HG02840 (cell line): Measurements from ENCODE around the gene PLCB1.

Experiments
- ATAC-seq: cut with Tn5 transposase; IDR thresholded peaks from one replicate; pipeline ENCODE4 v1.9.1; 2021; ENCODE audit warnings: mild to moderate bottlenecking, moderate library complexity, moderate number of reproducible peaks; ENCODE audit not compliant: unreplicated experiment, low FRiP score

The PLCB1 gene

DNA sequence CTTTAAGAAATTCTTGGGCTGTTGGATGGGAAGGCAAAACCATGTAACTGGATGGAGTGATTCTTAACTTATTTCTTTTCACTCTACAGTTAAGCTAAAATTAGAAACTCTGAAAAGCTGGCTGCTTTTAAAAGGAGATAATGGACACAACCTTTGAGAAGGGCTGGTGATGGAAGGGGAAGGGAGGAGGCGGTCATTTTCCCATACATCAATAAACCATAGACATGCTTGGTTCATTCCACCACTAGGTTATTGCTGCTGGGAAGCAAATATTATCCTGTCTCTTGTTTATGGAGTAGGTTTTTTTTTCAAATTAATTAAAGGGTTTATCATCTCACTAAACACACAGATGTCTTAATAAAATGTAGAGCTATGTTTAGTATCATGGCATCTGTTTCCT, 76.2 kb downstream of the PLCB1 start:
- ATAC-seq = no peak

- no peak for ATAC-seq
Measured at GRCh38 chr20:8209061-8209460, 77.0 kb downstream of the PLCB1 start.

- no peak for ATAC-seq
Measured at GRCh38 chr20:8210749-8211148, 78.7 kb downstream of the PLCB1 start.

GRCh38 chr20:8212286-8212685, 80.2 kb downstream of the PLCB1 start:
- ATAC-seq = no peak

DNA sequence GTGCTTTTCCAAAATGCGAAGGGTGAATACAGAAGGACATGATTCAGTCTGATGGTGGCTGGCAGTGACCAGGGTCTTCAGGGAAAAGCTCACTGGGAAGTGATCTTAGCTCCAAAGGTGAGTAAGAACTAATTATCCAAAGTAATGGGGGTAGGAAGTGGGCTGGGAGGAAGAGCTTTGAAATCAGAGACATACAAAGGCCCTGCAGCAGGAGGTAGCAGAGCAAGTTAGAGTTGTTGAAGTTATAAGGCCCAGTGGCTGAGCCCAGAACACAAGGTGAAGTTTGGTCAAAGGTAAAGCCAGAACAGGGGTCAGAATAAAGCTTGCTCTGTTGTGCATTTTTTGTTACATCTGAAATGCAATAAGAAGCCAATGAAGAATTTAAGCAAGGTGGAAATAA, 81.2 kb downstream of the PLCB1 start:
- ATAC-seq = no peak

- peak; percentile 86 for ATAC-seq
Measured at GRCh38 chr20:8213831-8214587, 81.9 kb downstream of the PLCB1 start.

DNA sequence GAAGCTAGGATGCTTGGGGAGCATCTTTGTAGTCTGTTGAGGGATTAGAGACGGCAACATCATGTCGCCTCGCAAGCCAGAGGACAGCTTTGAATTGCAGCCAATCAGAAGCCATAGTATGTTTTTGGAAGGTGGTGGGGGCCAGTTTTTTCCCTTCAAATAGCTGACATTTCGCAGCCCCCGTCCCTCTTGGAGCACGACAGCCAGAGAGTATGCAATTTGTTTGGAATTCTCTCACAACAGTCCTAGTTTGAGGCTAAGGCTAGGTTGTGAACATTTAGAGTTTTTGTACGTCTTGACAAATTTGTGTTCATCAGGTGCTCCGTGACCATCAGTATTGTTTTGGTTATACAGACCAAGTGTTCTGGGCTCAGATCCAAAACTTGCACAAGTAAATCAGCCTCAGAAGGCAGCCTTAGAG, 83.3 kb downstream of the PLCB1 start:
- ATAC-seq = no peak

DNA sequence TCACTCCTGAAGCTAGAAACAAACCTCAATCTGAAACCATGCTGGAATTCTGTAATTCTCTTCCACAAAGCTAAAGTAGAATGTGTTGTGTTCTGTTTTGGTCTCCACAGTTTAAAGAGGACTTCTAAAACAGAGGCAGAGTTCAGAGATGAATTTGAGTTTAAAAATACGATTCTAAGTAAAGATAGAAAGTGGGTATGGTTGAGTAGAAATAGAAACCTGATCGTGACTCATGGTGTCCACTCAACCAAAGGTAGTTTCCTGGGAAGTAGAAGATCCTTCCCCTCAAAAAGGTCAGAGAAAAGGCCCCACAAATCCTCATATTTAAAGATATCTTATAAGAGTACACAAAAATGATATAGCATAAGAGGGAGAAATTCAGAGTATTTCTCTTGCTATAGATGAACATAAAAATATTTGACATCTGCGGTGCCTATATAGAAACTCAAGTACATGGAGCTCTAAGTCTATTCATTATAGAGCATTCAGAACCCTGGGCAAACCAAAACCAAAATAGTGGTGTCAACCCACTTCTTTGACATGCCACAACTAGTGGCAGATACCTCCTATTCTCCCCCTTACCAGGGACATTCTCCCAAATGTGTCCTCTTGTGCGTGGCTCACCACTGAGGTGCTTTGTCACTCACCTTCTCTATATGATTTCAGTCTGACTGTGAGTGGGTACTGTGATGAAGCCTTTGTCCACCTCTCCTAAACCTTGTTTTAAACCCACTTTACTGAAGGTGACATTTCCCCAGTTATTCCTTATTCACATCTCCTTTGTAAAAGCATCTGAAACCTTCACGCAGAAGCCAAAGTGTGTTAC, 84.5 kb downstream of the PLCB1 start:
- ATAC-seq = no peak

DNA sequence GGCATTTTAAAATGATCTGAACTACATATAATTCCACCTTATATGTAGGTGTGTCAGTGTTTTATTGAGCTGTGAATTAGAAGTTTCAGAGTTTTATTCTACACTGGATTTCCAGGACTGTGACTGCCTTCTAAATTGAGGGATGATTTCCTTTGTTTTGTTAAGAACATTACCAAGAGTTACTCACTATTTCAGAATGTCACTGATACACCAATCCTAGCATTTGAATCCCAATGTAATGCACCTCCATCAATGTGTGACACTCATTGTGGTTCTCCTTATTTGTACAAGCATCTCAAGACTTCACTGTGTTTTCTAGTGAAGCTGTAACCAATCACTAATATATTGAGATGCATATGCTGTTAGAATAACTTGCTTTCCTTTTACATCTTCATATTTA, 86.8 kb downstream of the PLCB1 start:
- no peak for ATAC-seq

GRCh38 chr20:8219403-8219802, 87.3 kb downstream of the PLCB1 start:
- ATAC-seq = no peak

DNA sequence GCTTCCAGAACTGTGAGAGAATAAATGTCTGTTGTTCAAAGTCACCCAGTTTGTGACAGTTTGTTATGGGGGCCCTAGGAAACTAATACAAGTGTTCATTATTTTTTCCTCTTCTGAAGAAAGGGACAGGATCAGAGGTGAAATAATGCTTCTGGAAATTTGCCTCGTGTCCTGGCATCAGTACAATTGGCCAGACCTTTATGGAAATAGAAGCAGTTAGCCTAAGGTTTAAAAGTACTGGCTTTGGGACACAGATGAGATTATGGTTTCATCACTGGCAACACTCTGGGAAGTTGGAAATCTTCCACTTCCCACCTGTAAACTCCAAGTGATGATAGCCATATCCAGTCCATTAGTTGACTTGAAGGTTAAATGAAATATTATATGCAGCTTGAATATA, 88.7 kb downstream of the PLCB1 start:
- ATAC-seq = no peak

DNA sequence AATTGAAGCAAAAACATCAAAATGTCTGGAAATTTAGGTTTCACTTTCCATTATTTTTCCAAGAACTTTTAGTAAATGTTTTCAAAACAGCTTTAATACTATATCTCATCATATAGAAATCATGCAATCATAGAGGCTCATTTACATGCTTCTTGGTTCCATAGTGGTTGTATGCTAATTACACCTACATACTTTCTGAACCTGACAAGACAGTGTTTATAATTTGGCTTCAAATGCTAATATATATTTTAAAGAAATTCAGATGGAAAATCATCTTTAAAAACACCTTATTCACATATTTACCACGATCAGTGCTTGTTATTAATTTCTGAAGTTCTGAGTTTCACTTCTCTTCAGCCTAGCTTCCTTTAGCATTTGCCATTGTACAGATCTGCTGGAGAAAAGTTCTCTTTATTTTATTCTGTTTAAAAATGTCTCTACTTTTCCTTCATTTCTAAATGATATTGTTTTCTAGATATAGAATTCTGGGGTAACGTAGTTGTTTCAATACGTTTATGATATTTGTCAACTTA, 89.9 kb downstream of the PLCB1 start:
- no peak for ATAC-seq

DNA sequence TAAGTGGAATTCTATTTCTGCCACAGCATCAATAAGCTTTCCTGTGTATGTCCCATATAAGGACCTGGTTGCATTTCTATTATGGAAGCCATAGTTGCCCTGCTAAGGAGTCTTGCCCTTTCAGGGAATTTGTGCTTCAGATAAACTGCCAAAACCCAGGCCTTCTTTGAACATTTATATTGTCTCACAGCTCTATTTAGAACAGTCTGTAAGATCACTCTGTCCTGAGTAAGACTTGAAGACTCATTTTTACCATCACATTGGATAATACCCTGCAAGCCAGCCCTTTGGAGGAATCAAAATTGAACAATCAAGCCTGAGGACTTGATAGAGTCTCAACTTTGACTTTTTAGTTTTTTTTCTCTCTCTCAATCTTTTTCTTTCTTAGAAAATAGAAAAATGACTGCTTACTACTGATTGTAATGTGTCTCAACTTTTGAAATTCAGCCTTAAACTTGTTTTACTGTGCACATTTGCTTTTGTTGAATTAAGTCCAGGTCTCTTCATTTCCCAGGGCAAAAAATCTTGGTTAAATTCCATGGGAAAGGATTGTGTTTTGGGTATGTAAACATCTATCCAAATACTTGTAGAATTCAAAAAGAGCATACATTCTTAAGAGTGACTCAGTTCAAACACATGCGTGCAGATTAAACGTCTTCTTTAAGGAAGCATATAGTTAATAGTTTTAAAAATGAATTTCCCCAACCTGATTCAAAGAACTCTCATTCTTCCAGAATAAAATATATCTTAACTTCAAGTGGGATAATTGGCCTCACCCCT, 91.2 kb downstream of the PLCB1 start:
- no peak for ATAC-seq

DNA sequence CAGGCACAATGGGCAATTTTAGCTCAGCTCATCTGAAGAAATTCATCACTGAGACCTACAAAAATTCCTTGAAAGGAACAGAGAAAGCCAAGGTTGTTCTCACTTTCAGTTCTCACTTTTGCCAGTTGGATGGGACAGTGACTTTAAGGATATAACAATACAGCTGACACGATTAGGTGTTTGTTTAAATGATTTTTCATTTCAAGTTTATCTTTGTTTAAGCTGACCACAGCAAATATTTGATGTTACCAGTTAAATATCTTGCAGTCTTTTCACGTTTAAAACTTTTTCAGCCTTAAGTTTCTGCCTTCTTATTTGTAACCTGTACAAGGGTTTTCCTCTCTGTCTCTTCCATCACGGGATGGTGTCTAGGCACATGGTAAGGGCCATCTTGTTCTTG, 93.6 kb downstream of the PLCB1 start:
- ATAC-seq = no peak

- ATAC-seq = no peak
Measured at GRCh38 chr20:8226106-8226505, 94.0 kb downstream of the PLCB1 start.

DNA sequence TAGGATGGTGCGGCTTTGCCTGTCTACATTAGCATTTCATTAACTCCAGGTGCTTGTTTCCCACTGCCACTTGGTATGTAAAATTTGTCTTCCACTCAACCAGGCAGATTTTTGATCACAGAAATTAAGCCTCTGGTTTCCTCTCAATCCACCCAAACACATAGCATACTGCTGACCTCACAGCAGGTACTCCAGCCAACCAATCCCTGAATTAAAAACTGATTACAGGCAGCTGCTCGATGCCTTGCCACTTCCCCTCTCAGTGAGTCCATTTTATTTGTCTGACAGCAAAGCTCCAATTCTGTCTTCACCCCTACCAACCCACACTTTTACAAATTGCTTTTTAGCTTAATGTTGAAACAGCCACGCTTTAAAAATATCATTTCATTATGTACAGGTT, 95.2 kb downstream of the PLCB1 start:
- no peak for ATAC-seq

GRCh38 chr20:8228315-8228714, 96.2 kb downstream of the PLCB1 start:
- no peak for ATAC-seq

DNA sequence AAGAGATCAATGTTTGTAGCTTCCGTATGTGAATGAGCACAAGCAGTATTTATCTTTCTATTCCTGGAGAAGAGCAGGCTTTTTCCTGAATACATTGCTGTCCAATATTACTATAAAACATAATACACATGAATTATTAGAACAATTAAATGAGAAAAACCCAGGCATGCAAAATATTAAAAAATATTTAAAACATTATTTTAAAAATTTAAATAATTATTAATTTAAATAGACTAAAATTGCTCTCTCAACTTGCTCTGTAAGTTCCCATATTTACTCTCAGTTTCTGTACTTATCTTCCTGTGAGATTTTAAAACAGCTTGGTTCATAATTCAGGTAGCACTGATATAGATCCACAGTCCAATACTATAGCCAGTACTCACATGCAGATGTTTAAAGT, 97.0 kb downstream of the PLCB1 start:
- ATAC-seq = no peak

DNA sequence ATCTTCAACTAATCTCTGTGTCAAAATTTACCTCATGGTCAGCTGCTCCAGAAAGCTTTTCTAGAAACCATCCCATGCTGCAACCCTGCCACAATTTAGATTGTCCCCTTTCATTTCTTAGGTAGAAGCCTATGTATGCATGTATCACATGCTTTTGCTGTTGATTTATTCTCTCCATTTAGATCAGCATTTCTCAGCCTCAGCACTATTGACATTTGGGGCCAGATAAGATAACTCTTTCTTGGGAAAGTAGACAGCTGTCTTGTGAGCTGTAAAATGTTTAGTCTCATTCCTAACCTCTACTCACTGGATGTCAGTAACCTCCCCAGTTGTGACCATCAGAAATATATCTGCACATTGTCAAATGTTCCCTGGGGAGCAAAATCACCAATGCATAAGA, 99.0 kb downstream of the PLCB1 start:
- no peak for ATAC-seq

GRCh38 chr20:8232332-8232731, 100.3 kb downstream of the PLCB1 start:
- no peak for ATAC-seq

DNA sequence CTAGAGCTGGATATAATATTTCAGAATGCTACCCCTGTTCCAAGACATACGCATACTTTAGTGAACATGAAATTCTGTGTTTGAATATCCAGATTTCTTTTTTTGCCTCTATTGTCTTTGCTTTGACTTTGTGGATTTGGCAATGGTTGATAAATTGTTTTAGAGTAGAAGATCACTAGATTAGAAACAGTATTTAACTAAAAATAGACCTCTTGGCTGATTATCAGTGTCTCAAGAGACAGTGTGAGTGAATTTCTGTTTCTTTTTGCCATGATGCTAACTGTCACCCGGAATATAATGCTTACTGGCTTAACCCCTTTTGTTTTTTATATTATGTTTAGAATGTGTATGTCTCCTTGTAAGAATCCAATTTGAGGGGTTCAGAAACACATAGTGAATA, 102.5 kb downstream of the PLCB1 start:
- ATAC-seq = no peak
